Peyer's patch (tissue), 4 donors: Measurements from ENCODE around the gene RSAD2.

ENCODE experiments used
- POLR2A ChIP-seq, 2 donors: fragments of 450-650 bp; IDR thresholded peaks; one replicate each; pipeline ENCODE4 v1.5.1; 2017; ENCODE audit warnings: antibody characterized with exemption in 2 of 2, mild to moderate bottlenecking in 2 of 2, moderate library complexity in 2 of 2
- TF ChIP-seq, protein P1 (sequence below), 6 experiments: fragments of 450-650 bp in 4 of 6; fragments of 200-600 bp in 2 of 6; sonication (generic) in 1 of 6; IDR thresholded peaks; one replicate each; pipeline ENCODE4 v1.5.1; 2017 to 2019; ENCODE audit warnings: antibody characterized with exemption in 6 of 6, mild to moderate bottlenecking in 3 of 6, moderate library complexity in 1 of 6

DNA sequence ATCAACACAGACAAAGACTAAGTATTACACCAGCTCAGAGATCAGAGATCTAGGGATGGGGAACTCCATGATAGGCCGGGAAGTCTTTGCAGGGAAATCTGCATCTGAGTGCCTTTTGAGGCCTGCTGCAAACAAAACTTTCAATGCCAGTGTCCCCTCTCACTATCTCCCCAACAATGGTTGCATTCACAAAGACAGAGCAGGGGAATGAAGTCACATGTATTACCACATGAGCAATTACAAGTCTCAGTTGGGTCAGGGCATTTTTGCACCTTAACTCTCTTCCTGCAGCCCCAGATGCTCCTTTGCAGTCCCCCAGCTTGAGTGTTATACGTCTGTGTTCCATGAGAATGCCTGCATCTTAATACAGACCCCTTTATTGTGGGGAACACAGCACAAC is 37.8 kb downstream of the RSAD2 start:
- TF ChIP-seq, protein P1, sequence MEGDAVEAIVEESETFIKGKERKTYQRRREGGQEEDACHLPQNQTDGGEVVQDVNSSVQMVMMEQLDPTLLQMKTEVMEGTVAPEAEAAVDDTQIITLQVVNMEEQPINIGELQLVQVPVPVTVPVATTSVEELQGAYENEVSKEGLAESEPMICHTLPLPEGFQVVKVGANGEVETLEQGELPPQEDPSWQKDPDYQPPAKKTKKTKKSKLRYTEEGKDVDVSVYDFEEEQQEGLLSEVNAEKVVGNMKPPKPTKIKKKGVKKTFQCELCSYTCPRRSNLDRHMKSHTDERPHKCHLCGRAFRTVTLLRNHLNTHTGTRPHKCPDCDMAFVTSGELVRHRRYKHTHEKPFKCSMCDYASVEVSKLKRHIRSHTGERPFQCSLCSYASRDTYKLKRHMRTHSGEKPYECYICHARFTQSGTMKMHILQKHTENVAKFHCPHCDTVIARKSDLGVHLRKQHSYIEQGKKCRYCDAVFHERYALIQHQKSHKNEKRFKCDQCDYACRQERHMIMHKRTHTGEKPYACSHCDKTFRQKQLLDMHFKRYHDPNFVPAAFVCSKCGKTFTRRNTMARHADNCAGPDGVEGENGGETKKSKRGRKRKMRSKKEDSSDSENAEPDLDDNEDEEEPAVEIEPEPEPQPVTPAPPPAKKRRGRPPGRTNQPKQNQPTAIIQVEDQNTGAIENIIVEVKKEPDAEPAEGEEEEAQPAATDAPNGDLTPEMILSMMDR (IDR thresholded peaks at IDR 0.05) = no peak
- TF ChIP-seq POLR2A (IDR thresholded peaks at IDR 0.05) = no peak
